CD4-positive, alpha-beta memory T cell (primary cell): ENCODE measurements around the gene PATJ. TPM values are rescaled to one million over a fixed set of nuclear protein-coding genes. Genes with fewer than 3 reads are reported as not detected.
A peak's percentile ranks its signal among the peaks of the same experiment; 100 is the strongest.

Experiments
- CTCF ChIA-PET: fragments of 350-600 bp; sonication (Branson Sonifier 250); formaldehyde crosslinking; loops from one replicate; lab custom pipeline; 2021; ENCODE audit warnings: inconsistent platforms; ENCODE audit not compliant: partially characterized antibody; lab: Charles Lee
- POLR2A ChIA-PET: fragments of 350-600 bp; sonication (Branson Sonifier 250); formaldehyde crosslinking; loops from one replicate; lab custom pipeline; 2021; ENCODE audit not compliant: partially characterized antibody; lab: Charles Lee
- DNase-seq, 5 donors: peaks; one replicate each; pipeline versions ENCODE4 v3.0.0 to v3.0.0-alpha.2; 2020 to 2022; ENCODE audit warnings: mixed read lengths in 1 of 5
- H3K27ac ChIP-seq: one replicate; pipeline ENCODE4 v1.7.0; 2013; ENCODE audit warnings: low read depth, low read length
- H3K27me3 ChIP-seq: 2 replicates; pipeline ENCODE4 v1.7.0; 2013; ENCODE audit warnings: mild to moderate bottlenecking, low read length, moderate library complexity; ENCODE audit not compliant: insufficient read depth
- H3K36me3 ChIP-seq: 2 replicates; pipeline ENCODE4 v1.7.0; 2013; ENCODE audit warnings: mild to moderate bottlenecking, low read length, moderate library complexity; ENCODE audit not compliant: insufficient read depth
- H3K4me1 ChIP-seq: 2 replicates; pipeline ENCODE4 v1.7.0; 2013; ENCODE audit warnings: mild to moderate bottlenecking, low read length, moderate library complexity; ENCODE audit not compliant: insufficient read depth
- H3K4me3 ChIP-seq, 2 donors: one replicate each; pipeline ENCODE4 v1.7.0; 2013; ENCODE audit warnings: low read length in 2 of 2, mild to moderate bottlenecking in 1 of 2
- H3K9me3 ChIP-seq, 2 donors: one replicate each; pipeline ENCODE4 v1.7.0; 2013; ENCODE audit warnings: low read length in 2 of 2, control low read depth in 1 of 2; ENCODE audit not compliant: control insufficient read depth in 1 of 2
- H3K27ac Mint-ChIP-seq, 7 donors: one replicate each; pipeline ENCODE4 v1.8.0; 2020 to 2021; ENCODE audit warnings: mixed read lengths in 7 of 7, mild to moderate bottlenecking in 6 of 7, inconsistent platforms in 3 of 7, moderate library complexity in 3 of 7
- H3K27me3 Mint-ChIP-seq, 2 donors: one replicate each; pipeline ENCODE4 v1.8.0; 2020 to 2021; ENCODE audit warnings: mixed read lengths in 2 of 2
- H3K36me3 Mint-ChIP-seq, 2 donors: one replicate each; pipeline ENCODE4 v1.8.0; 2020 to 2021; ENCODE audit warnings: mixed read lengths in 2 of 2, inconsistent platforms in 1 of 2, mild to moderate bottlenecking in 1 of 2
- H3K4me1 Mint-ChIP-seq, 4 donors: one replicate each; pipeline ENCODE4 v1.8.0; 2020 to 2021; ENCODE audit warnings: mixed read lengths in 4 of 4, mild to moderate bottlenecking in 1 of 4
- H3K4me3 Mint-ChIP-seq, 8 donors: one replicate each; pipeline ENCODE4 v1.8.0; 2020 to 2021; ENCODE audit warnings: mixed read lengths in 8 of 8, mild to moderate bottlenecking in 7 of 8, moderate library complexity in 6 of 8, inconsistent platforms in 3 of 8
- H3K9me3 Mint-ChIP-seq, 8 donors: one replicate each; pipeline ENCODE4 v1.8.0; 2020 to 2021; ENCODE audit warnings: mixed read lengths in 8 of 8, mild to moderate bottlenecking in 5 of 8, inconsistent platforms in 3 of 8, moderate library complexity in 1 of 8
- intact Hi-C: fragments of 100-400 bp; cut with micrococcal nuclease; formaldehyde crosslinking; loops from one replicate; pipeline ENCODE4 v1.15.1; 2023
- polyA plus RNA-seq, 2 donors: library from polyadenylated mRNA; unstranded; fragments of 300-500 nt; fragmentation: Illumina TruSeq; gene quantifications; one replicate each; pipeline ENCODE4 v1.2.3, GENCODE V29; 2021
- total RNA-seq, 2 experiments: library from RNA; stranded (reverse); gene quantifications; one replicate each; pipeline ENCODE4 v1.2.3, GENCODE V29; 2021

The PATJ gene
- total and polyA plus RNA-seq, 4 experiments from 2014 or later, result 10.1 to 49.0 (median 38.0) TPM

- Histone ChIP-seq H3K4me1 (no peaks in the 10 kb centered on the region), H3K9me3 (no peaks in the 10 kb centered on the region), H3K27ac (no peak overlapping the region), H3K27me3 (no peaks in the 10 kb centered on the region), H3K4me3 (no peak overlapping the region), H3K36me3 (no peaks in the 10 kb centered on the region)
- CTCF ChIA-PET, result no interaction called here
- Mint-ChIP-seq H3K4me3 (no peak overlapping the region), H3K4me1 (peaks cover 0 to 2% (median 0%) of the 10 kb centered on the region in 4 donors), H3K27ac (no peak overlapping the region), H3K9me3 (no peaks in the 10 kb centered on the region), H3K27me3 (no peaks in the 10 kb centered on the region), H3K36me3 (peaks cover 13 to 18% of the 10 kb centered on the region in 2 donors)
- no peak for DNase-seq
- POLR2A ChIA-PET, result no interaction called here
- intact Hi-C loops, result no loop called here
These were observed 296.5 kb downstream of the PATJ start for GRCh38 chr1:62038594-62039284.

GRCh38 chr1:62040450-62040849, 298.2 kb downstream of the PATJ start:
- H3K36me3 ChIP-seq, result no peaks in the 10 kb centered on the region
- no peaks in the 10 kb centered on the region for H3K9me3 ChIP-seq
- ChIA-PET CTCF (no interaction called here), POLR2A (no interaction called here)
- no peak overlapping the region for H3K27ac ChIP-seq
- no peaks in the 10 kb centered on the region for H3K27me3 ChIP-seq
- Mint-ChIP-seq H3K27ac (peak overlapping the region in 1 of 7 donors; percentile 7), H3K4me1 (peaks cover 0 to 2% (median 0%) of the 10 kb centered on the region in 4 donors), H3K36me3 (peaks cover 20 to 25% of the 10 kb centered on the region in 2 donors), H3K4me3 (no peak overlapping the region), H3K27me3 (no peaks in the 10 kb centered on the region), H3K9me3 (no peaks in the 10 kb centered on the region)
- no peak for DNase-seq
- H3K4me1 ChIP-seq, result no peaks in the 10 kb centered on the region
- no peak overlapping the region for H3K4me3 ChIP-seq
- intact Hi-C loops, result no loop called here

- peaks cover 0 to 2% (median 0%) of the 10 kb centered on the region in 4 donors for H3K4me1 Mint-ChIP-seq
- no peaks in the 10 kb centered on the region for H3K9me3 ChIP-seq
- H3K4me3 Mint-ChIP-seq, result no peak overlapping the region
- peaks cover 20 to 25% of the 10 kb centered on the region in 2 donors for H3K36me3 Mint-ChIP-seq
- ChIA-PET POLR2A (no interaction called here), CTCF (no interaction called here)
- H3K4me3 ChIP-seq, result no peak overlapping the region
- no peaks in the 10 kb centered on the region for H3K27me3 Mint-ChIP-seq
- no peak for DNase-seq
- H3K36me3 ChIP-seq, result no peaks in the 10 kb centered on the region
- intact Hi-C loops, result no loop called here
- H3K27me3 ChIP-seq, result no peaks in the 10 kb centered on the region
- no peaks in the 10 kb centered on the region for H3K4me1 ChIP-seq
- H3K27ac Mint-ChIP-seq, result no peak overlapping the region
- H3K9me3 Mint-ChIP-seq, result no peaks in the 10 kb centered on the region
- no peak overlapping the region for H3K27ac ChIP-seq
These were observed 298.7 kb downstream of the PATJ start for GRCh38 chr1:62040973-62041372.

DNA sequence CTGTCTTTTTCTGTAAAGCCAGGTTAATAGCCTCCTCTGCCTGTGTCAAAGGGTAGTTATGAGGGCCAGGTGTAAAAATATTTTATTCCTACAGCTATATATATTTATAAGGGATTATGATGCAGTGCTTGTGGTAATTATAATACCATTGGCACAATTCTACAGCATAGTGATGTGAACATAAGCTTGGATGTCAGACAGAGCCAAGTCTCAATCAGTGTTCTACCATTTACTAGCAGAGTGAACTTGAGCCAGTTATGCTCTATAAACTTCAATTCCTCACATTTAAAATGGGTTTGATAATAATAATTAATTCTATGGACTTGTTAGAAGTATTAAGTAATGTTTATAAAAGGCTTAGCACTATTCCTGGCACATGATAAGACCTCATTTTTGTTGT, 300.9 kb downstream of the PATJ start:
- POLR2A ChIA-PET, result no interaction called here
- CTCF ChIA-PET, result interaction anchor here (0.8 to 1.8 kb wide), 2 partner anchors 22 to 39 kb away, joined by 3 to 5 read pairs; no protein-coding TSS in a partner anchor
- no peak for DNase-seq
- Mint-ChIP-seq H3K4me3 (no peak overlapping the region), H3K27me3 (no peaks in the 10 kb centered on the region), H3K9me3 (no peaks in the 10 kb centered on the region), H3K4me1 (no peaks in the 10 kb centered on the region), H3K36me3 (peaks cover 21 to 31% of the 10 kb centered on the region in 2 donors), H3K27ac (no peak overlapping the region)
- Histone ChIP-seq H3K27me3 (no peaks in the 10 kb centered on the region), H3K9me3 (no peaks in the 10 kb centered on the region), H3K36me3 (no peaks in the 10 kb centered on the region), H3K4me1 (no peaks in the 10 kb centered on the region), H3K4me3 (no peak overlapping the region), H3K27ac (no peak overlapping the region)
- intact Hi-C loops, result no loop called here

DNA sequence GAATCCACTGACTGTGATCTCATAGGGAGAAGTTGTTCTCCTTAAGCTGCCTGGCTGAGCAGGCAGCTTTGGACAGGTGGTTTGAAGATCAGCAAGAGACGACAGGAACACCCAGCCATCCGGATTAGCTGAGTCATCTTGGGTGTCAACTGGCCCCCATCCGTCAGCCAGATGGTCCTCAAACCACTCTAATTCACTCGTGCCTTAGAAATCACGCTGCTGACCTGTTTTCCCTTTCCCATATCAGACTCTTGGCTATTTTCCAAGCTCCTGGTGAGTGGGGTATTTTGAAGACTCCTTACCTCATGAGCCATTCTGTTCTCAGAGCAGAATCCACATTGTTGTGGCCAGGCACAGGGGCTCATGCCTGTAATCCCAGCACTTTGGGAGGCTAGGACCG, 303.3 kb downstream of the PATJ start:
- Mint-ChIP-seq H3K9me3 (no peaks in the 10 kb centered on the region), H3K27me3 (no peaks in the 10 kb centered on the region), H3K4me3 (no peak overlapping the region), H3K27ac (peak overlapping the region in 1 of 7 donors; percentile 55), H3K36me3 (peaks cover 27 to 34% of the 10 kb centered on the region in 2 donors), H3K4me1 (no peaks in the 10 kb centered on the region)
- no peaks in the 10 kb centered on the region for H3K4me1 ChIP-seq
- DNase-seq, result no peak
- intact Hi-C loops, result no loop called here
- ChIA-PET POLR2A (no interaction called here), CTCF (interaction anchor here (0.8 kb wide), 1 partner anchor 37 kb away, joined by 3 read pairs; no protein-coding TSS in a partner anchor)
- no peaks in the 10 kb centered on the region for H3K27me3 ChIP-seq
- no peaks in the 10 kb centered on the region for H3K36me3 ChIP-seq
- H3K4me3 ChIP-seq, result no peak overlapping the region
- H3K27ac ChIP-seq, result no peak overlapping the region
- H3K9me3 ChIP-seq, result no peaks in the 10 kb centered on the region

DNA sequence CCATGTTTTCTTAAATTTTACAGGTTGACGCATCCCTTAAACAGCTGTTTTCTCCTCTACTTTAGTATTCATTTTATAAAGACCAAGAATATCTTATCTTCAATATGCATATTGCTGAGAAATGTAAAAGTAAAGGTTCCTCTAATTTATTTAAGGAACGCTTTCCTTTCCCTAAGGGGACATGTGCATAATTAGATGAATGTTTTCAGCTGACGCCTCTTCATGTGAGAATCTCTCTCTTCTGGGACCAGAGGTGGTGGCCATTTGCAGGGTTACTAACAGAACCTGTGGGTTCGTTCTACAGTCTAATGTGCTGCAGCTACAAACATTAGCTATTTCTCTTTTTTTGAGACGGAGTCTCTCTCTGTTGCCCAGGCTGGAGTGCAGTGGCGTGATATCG, 304.6 kb downstream of the PATJ start:
- Histone ChIP-seq H3K27ac (no peak overlapping the region), H3K4me3 (no peak overlapping the region), H3K36me3 (no peaks in the 10 kb centered on the region), H3K27me3 (no peaks in the 10 kb centered on the region), H3K9me3 (no peaks in the 10 kb centered on the region), H3K4me1 (no peaks in the 10 kb centered on the region)
- no peaks in the 10 kb centered on the region for H3K27me3 Mint-ChIP-seq
- H3K9me3 Mint-ChIP-seq, result no peaks in the 10 kb centered on the region
- CTCF ChIA-PET, result no interaction called here
- H3K36me3 Mint-ChIP-seq, result peaks cover 33 to 41% of the 10 kb centered on the region in 2 donors
- POLR2A ChIA-PET, result no interaction called here
- intact Hi-C loops, result no loop called here
- H3K4me1 Mint-ChIP-seq, result no peaks in the 10 kb centered on the region
- no peak overlapping the region for H3K4me3 Mint-ChIP-seq
- no peak for DNase-seq
- H3K27ac Mint-ChIP-seq, result no peak overlapping the region

GRCh38 chr1:62050165-62050564, 307.9 kb downstream of the PATJ start:
- no peak overlapping the region for H3K27ac ChIP-seq
- POLR2A ChIA-PET, result no interaction called here
- no peak overlapping the region for H3K27ac Mint-ChIP-seq
- no peaks in the 10 kb centered on the region for H3K9me3 ChIP-seq
- H3K4me1 Mint-ChIP-seq, result no peaks in the 10 kb centered on the region
- no peaks in the 10 kb centered on the region for H3K4me1 ChIP-seq
- CTCF ChIA-PET, result interaction anchor here (0.9 kb wide), 1 partner anchor 32 kb away, joined by 3 read pairs; no protein-coding TSS in a partner anchor
- H3K4me3 Mint-ChIP-seq, result no peak overlapping the region
- no peaks in the 10 kb centered on the region for H3K9me3 Mint-ChIP-seq
- H3K27me3 ChIP-seq, result no peaks in the 10 kb centered on the region
- H3K27me3 Mint-ChIP-seq, result no peaks in the 10 kb centered on the region
- intact Hi-C loops, result no loop called here
- no peaks in the 10 kb centered on the region for H3K36me3 ChIP-seq
- DNase-seq, result no peak
- H3K36me3 Mint-ChIP-seq, result peaks cover 37 to 45% of the 10 kb centered on the region in 2 donors
- H3K4me3 ChIP-seq, result no peak overlapping the region
